HG03460 (cell line): Measurements from ENCODE around the gene VPS26A.

Experiments
- ATAC-seq: cut with Tn5 transposase; IDR thresholded peaks from one replicate; pipeline ENCODE4 v1.9.1; 2021; ENCODE audit not compliant: unreplicated experiment

VPS26A gene

DNA sequence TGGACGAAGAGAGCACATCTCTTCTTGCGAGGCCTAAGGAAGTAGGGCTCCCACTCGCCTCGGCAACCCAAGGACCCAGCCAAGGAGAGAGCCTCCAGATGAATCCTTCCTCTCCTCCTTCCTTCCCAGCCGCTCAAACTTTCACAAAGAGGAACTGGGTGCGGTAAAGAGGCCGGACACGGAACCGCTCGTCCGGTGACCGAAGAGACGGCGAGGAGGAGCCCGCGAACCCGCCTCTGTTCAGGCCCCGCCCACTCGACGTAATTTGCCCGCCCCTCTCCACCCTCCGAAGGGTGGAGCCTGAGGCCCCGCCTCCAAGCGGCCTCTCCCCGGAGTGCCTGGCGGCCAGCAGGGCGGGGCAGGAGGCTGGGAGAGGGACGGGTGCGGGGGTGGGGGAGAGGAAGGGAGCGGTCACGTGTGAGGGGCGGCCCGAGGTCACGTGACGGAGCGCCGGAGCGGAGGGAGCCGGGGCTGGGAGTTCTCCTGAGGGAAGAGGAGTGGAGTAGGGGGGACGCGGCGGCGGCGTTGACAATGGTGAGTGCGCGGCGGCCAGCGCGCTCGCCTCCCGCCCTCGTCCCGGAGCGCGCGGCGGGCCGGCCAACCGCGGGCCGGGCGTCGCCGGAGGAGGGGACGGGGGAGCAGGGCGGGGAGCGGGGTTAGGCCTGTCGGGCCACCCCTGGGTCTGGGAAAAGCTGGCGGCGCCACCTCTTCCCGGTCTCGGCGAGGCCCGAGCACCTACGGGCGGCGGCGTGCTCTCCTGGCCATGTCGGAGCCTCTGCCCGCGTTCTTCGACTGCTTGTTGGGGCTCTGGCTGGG lies at the start of gene VPS26A:
Gene VPS26A (plus strand): TSS at position 432 of the 816 bp plus-strand sequence. CDS start 100 bp downstream, at position 532.
- ATAC-seq, result peak; percentile 90

DNA sequence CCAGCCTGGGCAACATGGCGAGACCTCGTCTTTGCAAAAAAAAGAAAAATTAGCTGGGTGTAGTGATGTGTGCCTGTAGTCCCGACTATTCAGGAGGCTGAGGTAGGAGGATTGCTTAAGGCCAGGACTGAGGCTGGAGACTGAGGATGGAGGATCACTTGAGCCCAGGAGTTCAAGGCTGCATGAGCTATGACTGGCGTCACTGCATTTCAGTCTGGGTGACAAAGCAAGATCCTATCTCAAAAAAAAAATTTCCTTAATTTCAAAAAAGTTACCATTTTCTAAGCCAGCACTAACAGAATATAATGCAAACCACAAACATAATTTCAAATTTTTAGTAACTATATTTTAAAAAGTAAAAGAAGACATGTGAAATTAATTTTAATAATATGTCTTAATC lies 49.4 kb upstream of the VPS26A start:
- no peak for ATAC-seq

- ATAC-seq, result no peak
Measured at GRCh38 chr10:69075431-69075830, 48.5 kb upstream of the VPS26A start.

GRCh38 chr10:69078311-69078710 lies 45.7 kb upstream of the VPS26A start:
- no peak for ATAC-seq

- no peak for ATAC-seq
Measured at GRCh38 chr10:69080226-69080625, 43.8 kb upstream of the VPS26A start.

GRCh38 chr10:69086001-69086509 lies 37.9 kb upstream of the VPS26A start:
- no peak for ATAC-seq

DNA sequence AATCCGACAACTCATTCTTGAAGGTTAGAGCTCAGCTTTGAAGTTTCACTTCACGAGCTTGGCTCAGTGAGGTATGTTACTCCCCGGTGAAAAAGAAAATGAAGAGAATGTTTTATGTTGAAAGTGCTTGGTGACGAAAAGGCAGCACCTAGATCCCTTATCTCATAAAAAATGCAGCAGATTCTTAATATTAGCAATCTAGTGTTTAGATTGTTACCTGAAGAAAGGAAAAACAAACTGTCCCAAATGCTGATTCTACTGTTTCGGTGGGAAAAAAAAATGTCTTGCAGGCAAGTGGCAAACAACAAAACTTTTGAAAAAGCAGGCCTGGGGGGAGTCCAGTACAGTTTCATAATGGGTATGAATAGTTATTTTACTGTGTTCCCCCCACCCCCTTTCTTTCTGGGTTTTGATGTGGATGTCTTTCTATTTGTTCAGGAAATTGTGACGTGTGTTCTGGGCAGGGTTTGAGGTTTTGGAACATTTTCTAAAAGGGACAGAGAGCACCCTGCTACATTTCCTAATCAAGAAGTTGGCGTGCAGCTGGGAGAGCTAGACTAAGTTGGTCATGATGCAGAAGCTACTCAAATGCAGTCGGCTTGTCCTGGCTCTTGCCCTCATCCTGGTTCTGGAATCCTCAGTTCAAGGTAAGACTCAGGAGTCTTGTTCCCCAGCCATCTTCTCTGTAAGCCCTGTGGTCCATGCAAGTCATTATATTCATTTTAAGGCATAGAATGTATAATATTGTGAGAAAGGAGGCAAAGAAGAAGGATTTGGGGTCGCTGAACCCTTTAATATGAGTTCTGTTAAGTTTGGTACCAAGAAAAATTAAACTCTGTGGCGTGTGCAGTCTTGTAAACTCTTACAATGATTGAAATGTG lies 36.1 kb upstream of the VPS26A start, which contains the start of gene SRGN:
Gene SRGN (plus strand): TSS at position 514 of the 881 bp plus-strand sequence. CDS start 55 bp downstream, at position 569.
- ATAC-seq, result peak; percentile 51

DNA sequence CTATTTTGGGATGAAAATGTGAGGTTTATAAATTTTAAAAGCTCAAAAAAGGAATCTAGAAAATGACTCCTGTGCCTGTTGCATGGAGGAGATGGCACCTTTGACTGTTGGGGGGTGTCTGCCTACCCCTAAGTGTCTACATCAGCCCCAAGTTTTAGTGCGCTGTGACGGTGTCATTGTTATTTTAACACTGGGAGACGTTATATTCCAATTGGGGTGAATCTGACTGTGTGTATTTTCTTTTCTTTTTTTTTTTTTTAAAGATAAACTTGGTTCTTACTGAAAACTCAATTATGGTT lies 35.6 kb upstream of the VPS26A start:
- ATAC-seq, result no peak

- ATAC-seq, result no peak
Measured at GRCh38 chr10:69088801-69089501, 35.0 kb upstream of the VPS26A start.

DNA sequence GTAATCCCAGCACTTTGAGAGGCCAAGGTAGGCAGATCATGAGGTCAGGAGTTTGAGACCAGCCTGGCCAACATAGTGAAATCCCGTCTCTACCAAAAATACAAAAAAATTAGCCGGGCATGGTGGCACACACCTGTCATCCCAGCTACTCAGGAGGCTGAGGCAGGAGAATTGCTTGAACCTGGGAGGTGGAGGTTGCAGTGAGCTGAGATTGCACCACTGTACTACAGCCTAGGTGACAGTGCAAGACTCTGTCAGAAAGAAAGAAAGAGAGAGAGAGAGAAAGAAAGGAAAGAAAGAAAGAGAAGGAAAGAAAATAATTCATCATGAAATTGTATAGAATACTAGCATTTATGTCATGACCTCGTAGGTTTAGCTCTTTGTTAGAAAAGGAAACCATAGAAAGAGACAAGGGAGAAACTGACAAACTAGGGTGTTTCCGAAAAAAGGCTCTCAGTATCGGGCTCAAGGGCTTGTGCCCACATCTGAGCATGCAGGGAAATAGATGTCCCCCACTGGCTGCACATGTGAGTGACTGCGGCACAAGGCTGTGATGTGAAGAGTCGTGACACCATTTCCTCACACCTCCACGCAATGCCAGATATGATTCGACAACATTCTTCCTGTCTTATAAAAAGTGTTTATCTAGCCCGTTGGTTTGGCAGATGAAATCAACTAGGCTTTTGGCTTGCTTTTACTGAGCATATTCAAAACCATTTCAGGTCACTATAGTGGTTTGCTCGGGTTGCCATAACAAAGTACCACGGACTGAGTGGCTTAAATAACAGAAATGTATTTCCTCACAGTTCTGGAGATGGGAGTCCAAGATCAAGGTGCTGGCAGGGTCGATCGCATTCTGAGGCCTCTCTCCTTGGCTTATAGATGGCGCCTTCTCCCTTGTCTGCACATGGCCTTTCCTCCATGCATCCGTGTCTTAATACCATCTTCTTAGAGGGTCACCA lies 34.1 kb upstream of the VPS26A start:
- ATAC-seq, result peak; percentile 42

DNA sequence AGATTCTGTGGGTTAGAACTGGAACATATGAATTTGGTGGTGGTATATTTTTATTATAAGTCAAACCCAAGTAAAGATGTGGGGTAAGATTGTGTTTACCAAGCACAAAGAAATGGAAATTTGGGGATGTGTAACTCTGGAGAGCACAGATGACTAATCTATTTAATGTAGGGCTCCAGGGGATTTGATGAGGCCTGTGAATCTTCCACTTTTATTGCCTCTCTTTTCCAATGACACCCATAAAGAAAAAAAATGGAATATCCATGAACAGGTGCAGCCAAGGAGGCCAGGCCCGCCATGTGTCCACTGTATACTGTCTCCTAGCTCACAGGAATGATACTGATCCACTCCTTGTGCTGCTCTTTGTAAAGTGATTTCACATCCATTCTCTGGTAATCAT lies 33.3 kb upstream of the VPS26A start:
- ATAC-seq, result no peak

- ATAC-seq, result no peak
Measured at GRCh38 chr10:69091143-69091651, 32.8 kb upstream of the VPS26A start.

DNA sequence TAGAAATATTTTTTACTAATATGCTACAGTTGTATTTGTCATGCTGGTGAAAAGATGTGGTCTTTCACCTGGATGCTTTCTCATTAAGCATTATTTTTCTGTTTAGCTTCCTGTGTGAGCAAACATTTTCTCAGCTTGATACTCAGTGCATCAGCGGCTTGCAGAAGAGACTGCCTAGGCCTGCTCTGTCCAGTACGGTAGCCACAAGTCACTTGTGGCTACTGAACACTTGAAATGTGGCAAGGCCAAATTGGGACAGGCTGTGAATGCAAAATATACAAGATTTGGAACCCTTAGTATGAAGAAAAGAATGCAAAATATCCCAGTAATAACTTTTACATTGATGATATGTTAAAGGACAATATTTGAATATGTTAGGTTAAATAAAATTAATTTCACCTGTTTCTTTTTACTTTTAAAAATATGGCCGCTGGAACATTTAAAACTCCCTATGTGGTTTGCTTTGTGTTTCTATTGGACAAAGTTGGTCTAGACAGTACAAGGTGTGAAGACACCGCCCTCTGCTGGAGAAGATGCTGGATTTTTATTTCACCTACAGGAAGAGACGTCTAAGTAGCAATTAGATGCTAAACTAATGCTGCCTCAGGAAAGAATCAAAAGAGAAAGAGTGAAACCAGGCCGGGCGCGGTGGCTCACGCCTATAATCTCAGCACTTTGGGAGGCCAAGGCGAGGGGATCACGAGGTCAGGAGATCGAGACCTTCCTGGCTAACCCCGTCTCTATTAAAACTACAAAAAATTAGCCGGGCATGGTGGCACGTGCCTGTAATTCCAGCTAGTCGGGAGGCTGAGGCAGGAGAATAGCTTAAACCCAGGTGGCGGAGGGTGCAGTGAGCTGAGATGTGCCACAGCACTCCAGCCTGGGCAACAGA lies 30.8 kb upstream of the VPS26A start:
- peak; percentile 36 for ATAC-seq

DNA sequence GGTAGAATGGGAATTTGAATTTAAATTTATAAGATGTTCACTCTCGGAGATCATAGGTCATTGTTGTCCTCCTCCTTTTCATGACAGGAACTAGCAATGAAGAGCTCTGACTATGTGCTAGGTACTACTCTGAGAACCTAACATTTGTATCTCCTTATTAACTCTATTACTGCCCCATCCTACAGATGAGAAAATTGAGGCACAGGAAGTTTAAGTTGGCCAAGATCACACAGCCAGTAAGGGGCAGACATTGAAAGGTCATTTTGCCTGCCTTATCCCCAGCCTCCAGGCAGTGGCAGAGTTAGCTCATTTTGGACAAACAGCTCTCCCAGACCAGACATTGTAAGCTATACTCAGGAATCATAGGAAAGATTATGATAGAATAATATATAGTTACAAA lies 30.0 kb upstream of the VPS26A start:
- ATAC-seq, result no peak

DNA sequence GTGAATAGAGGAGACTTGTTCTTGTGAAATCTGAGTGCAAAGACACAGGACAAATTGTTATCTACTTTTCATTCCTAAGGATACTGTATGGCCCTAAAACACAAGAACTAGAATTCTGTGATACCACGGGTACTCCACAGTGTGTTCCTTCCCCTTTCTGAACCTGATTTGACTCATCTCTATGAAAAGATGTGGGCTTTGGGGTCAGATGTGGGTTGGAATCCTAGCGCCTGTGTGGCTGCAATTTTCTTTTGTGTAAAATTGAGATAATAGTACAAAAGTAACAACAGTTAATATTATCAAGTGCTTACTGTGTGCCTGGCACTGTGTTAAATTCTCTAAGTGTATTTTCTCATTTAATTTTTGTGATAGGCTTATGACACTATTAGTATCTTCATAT lies 27.9 kb upstream of the VPS26A start:
- no peak for ATAC-seq

- no peak for ATAC-seq
Measured at GRCh38 chr10:69097729-69098128, 26.2 kb upstream of the VPS26A start.

DNA sequence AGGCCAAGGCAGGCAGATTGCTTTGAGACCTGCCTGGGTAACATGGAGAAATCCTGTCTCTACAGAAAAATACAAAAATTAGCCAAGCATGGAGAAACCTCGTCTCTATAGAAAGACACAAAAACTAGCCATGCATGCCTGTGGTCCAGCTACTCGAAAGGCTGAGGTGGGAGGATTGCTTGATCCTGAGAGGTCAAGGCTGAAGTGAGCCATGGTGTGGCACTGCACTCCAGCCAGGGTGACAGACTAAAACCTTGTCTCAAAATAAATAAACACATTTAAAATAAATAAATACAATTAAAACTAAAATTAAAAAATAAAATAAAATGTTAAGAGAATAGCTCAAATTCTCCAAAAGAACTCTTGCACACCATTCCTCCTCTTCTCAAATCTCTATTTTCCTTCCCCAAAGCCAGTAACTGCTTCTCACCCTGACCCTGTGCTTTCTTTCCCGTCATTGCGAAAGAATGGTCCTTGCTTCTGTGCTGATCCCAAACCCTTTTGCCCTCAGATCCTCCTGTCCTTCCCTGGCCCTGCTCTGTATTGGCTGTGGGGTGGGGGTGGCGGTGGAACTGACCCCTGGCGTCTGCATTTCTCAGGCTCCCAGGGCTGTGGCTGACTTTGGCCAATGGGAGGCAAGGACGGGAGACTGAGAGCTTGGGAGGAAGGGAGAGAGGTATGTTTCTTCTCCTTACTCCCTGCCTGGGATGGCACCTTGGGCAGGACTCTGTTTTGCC lies 23.7 kb upstream of the VPS26A start:
- ATAC-seq, result no peak

DNA sequence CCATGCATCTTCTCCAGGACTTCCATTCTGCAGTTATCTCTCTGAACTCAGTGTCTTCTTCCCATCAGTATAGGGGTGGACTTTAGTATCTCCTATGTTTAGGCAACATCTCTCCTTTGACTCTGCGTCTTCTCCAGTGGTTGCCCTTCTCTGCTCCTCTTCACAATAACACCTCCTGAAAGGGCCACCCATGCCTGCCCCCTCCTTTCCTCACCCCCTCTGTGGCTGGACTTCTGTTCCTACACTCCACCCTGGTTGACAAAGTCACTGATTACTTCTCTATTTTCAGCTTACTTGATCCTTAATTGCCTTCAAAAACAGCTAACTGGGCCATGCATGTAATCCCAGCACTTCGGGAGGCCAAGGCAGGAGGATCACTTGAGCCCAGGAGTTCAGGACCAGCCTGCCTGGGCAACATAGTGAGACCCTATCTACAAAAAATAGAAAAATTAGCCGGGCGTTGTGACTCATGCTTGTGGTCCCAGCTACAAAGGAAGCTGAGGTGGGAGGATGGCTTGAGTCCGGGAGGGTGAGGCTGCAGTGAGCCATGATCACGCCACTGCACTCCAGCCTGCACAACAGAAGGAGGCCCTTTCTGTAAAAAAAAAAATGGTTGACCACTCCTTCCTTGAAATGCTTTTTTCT lies 22.4 kb upstream of the VPS26A start:
- ATAC-seq, result no peak
